SH-SY5Y (cell line): ENCODE measurements around the gene FNBP1L.

Source experiments
- GATA2 ChIP-seq: IDR thresholded peaks from 2 replicates; pipeline ENCODE4 v1.6.1; 2011; ENCODE audit warnings: mild to moderate bottlenecking, low read depth, low read length
- GATA3 ChIP-seq: IDR thresholded peaks from 2 replicates; pipeline ENCODE4 v1.6.1; 2011; ENCODE audit warnings: low read depth, mild to moderate bottlenecking, low read length, moderate library complexity

GRCh38 chr1:93588955-93589354 lies 141.0 kb downstream of the FNBP1L start:
- TF ChIP-seq GATA3 (no peak), GATA2 (no peak)
